ENCODE measurements around the gene AOAH.

Gene AOAH

GRCh38 chr7:36626111-36626510 is 98.2 kb downstream of the AOAH start (continued):
- no peak for TF ChIP-seq CSRNP3 (CRISPR knock-in tag; IDR thresholded peaks at IDR 0.05)
- no peak for TF ChIP-seq POU6F1 (CRISPR knock-in tag; IDR thresholded peaks at IDR 0.05; ENCODE audit: borderline replicate concordance, low read depth)
- no peak for TF ChIP-seq ZNF565 (CRISPR knock-in tag; conservative IDR thresholded peaks at IDR 0.05; ENCODE audit: low read depth)
- TF ChIP-seq ZFP30 (CRISPR knock-in tag; IDR thresholded peaks at IDR 0.05), result no peak
- TF ChIP-seq CREB5 (CRISPR knock-in tag; IDR thresholded peaks at IDR 0.05; ENCODE audit: low read depth), result no peak
- no peak for TF ChIP-seq ZNF70 (CRISPR knock-in tag; IDR thresholded peaks at IDR 0.05)
- no peak for TF ChIP-seq GLIS3 (CRISPR knock-in tag; IDR thresholded peaks at IDR 0.05)
- no peak for TF ChIP-seq RARB (CRISPR knock-in tag; IDR thresholded peaks at IDR 0.05)

- no peak for ATAC-seq
Observed at GRCh38 chr7:36625247-36625646, 99.0 kb downstream of the AOAH start.

GRCh38 chr7:36623247-36623646 is 101.0 kb downstream of the AOAH start:
- TF ChIP-seq CREB5 (CRISPR knock-in tag; IDR thresholded peaks at IDR 0.05; ENCODE audit: low read depth) (no peak), ESRRG (CRISPR knock-in tag; IDR thresholded peaks at IDR 0.05) (no peak), CSRNP3 (CRISPR knock-in tag; IDR thresholded peaks at IDR 0.05) (no peak), BACH2 (CRISPR knock-in tag; IDR thresholded peaks at IDR 0.05; ENCODE audit: borderline replicate concordance) (no peak), ISL1 (CRISPR knock-in tag; IDR thresholded peaks at IDR 0.05) (no peak), ZNF565 (CRISPR knock-in tag; conservative IDR thresholded peaks at IDR 0.05; ENCODE audit: low read depth) (no peak), ZFP3 (CRISPR knock-in tag; IDR thresholded peaks at IDR 0.05) (no peak), ARNTL (CRISPR knock-in tag; IDR thresholded peaks at IDR 0.05; ENCODE audit: borderline replicate concordance, low read depth) (no peak), ZNF70 (CRISPR knock-in tag; IDR thresholded peaks at IDR 0.05) (no peak), RARB (CRISPR knock-in tag; IDR thresholded peaks at IDR 0.05) (no peak), GLIS3 (CRISPR knock-in tag; IDR thresholded peaks at IDR 0.05) (no peak)
- ATAC-seq, result no peak

More at GRCh38 chr7:36625247-36625646, 99.0 kb downstream of the AOAH start:
- TF ChIP-seq CREB5 (CRISPR knock-in tag; IDR thresholded peaks at IDR 0.05; ENCODE audit: low read depth), result no peak
- TF ChIP-seq BACH2 (CRISPR knock-in tag; IDR thresholded peaks at IDR 0.05; ENCODE audit: borderline replicate concordance), result no peak
- no peak for TF ChIP-seq RARB (CRISPR knock-in tag; IDR thresholded peaks at IDR 0.05)
- no peak for TF ChIP-seq ESRRG (CRISPR knock-in tag; IDR thresholded peaks at IDR 0.05)
- no peak for TF ChIP-seq TOX (CRISPR knock-in tag; IDR thresholded peaks at IDR 0.05; ENCODE audit: borderline replicate concordance)
- no peak for TF ChIP-seq CSDC2 (CRISPR knock-in tag; IDR thresholded peaks at IDR 0.05)
- no peak for TF ChIP-seq ZFP3 (CRISPR knock-in tag; IDR thresholded peaks at IDR 0.05)

- no peak for ATAC-seq
- TF ChIP-seq BACH2 (CRISPR knock-in tag; IDR thresholded peaks at IDR 0.05; ENCODE audit: borderline replicate concordance), result no peak
- TF ChIP-seq PPARA (CRISPR knock-in tag; IDR thresholded peaks at IDR 0.05; ENCODE audit: borderline replicate concordance), result no peak
- no peak for TF ChIP-seq ZNF565 (CRISPR knock-in tag; conservative IDR thresholded peaks at IDR 0.05; ENCODE audit: low read depth)
- no peak for TF ChIP-seq ZFP3 (CRISPR knock-in tag; IDR thresholded peaks at IDR 0.05)
- TF ChIP-seq CREB5 (CRISPR knock-in tag; IDR thresholded peaks at IDR 0.05; ENCODE audit: low read depth), result no peak
- no peak for TF ChIP-seq ISL1 (CRISPR knock-in tag; IDR thresholded peaks at IDR 0.05)
- TF ChIP-seq POU6F1 (CRISPR knock-in tag; IDR thresholded peaks at IDR 0.05; ENCODE audit: borderline replicate concordance, low read depth), result no peak
- no peak for TF ChIP-seq ZNF70 (CRISPR knock-in tag; IDR thresholded peaks at IDR 0.05)
- TF ChIP-seq GLIS3 (CRISPR knock-in tag; IDR thresholded peaks at IDR 0.05), result no peak
- no peak for TF ChIP-seq TOX (CRISPR knock-in tag; IDR thresholded peaks at IDR 0.05; ENCODE audit: borderline replicate concordance)
- no peak for TF ChIP-seq ZC3H10 (CRISPR knock-in tag; IDR thresholded peaks at IDR 0.05)
- TF ChIP-seq ZFP30 (CRISPR knock-in tag; IDR thresholded peaks at IDR 0.05), result no peak
- no peak for TF ChIP-seq ARNTL (CRISPR knock-in tag; IDR thresholded peaks at IDR 0.05; ENCODE audit: borderline replicate concordance, low read depth)
- TF ChIP-seq CSDC2 (CRISPR knock-in tag; IDR thresholded peaks at IDR 0.05), result no peak
- no peak for TF ChIP-seq PATZ1 (CRISPR knock-in tag; IDR thresholded peaks at IDR 0.05; ENCODE audit: borderline replicate concordance)
Observed at GRCh38 chr7:36621396-36621795, 102.9 kb downstream of the AOAH start.

All from SK-N-SH treated with all-trans-retinoic acid at 6 μM for 48 hours (cell line).